Activated B cell treated with CpG ODN at 0.5 μM for 24 hours (primary cell): ENCODE data around the gene RANBP10. TPM values are rescaled to one million over a fixed set of nuclear protein-coding genes. Genes with fewer than 3 reads are reported as not detected.

Experiments
- ATAC-seq: fragments of 200-7000 bp; cut with Tn5 transposase; one replicate; pipeline ENCODE4 v1.10.0; 2021; ENCODE audit warnings: low read depth, mild to moderate bottlenecking, moderate library complexity
- CTCF ChIA-PET: fragments of 350-600 bp; sonication (Branson Sonifier 250); formaldehyde crosslinking; loops from one replicate; lab custom pipeline; 2021; ENCODE audit warnings: antibody characterized with exemption; lab: Charles Lee
- POLR2A ChIA-PET: fragments of 350-600 bp; sonication (Branson Sonifier 250); formaldehyde crosslinking; loops from one replicate; lab custom pipeline; 2021; ENCODE audit warnings: antibody characterized with exemption; lab: Charles Lee
- DNase-seq: peaks from one replicate; pipeline ENCODE4 v3.0.0; 2022
- H3K27ac Mint-ChIP-seq: one replicate; pipeline ENCODE4 v1.8.0; 2020; ENCODE audit warnings: mixed read lengths
- H3K27me3 Mint-ChIP-seq: one replicate; pipeline ENCODE4 v1.8.0; 2021; ENCODE audit warnings: mixed read lengths
- H3K36me3 Mint-ChIP-seq: one replicate; pipeline ENCODE4 v1.8.0; 2021; ENCODE audit warnings: low read depth, mixed read lengths
- H3K4me1 Mint-ChIP-seq: one replicate; pipeline ENCODE4 v1.8.0; 2021; ENCODE audit warnings: mixed read lengths
- H3K4me3 Mint-ChIP-seq: one replicate; pipeline ENCODE4 v1.8.0; 2020; ENCODE audit warnings: mild to moderate bottlenecking, mixed read lengths
- H3K9me3 Mint-ChIP-seq: one replicate; pipeline ENCODE4 v1.8.0; 2020; ENCODE audit warnings: mixed read lengths
- intact Hi-C: fragments of 100-400 bp; cut with micrococcal nuclease; formaldehyde crosslinking; loops from one replicate; pipeline ENCODE4 v1.15.1; 2024
- total RNA-seq: library from RNA; stranded (reverse); gene quantifications from 2 replicates; pipeline ENCODE4 v1.2.3, GENCODE V29; 2022
- TF ChIP-seq, protein P1 (sequence below): fragments of 200-600 bp; IDR thresholded peaks from one replicate; pipeline ENCODE4 v1.8.0; 2022; ENCODE audit warnings: antibody characterized with exemption, mild to moderate bottlenecking

Gene RANBP10
- total RNA-seq, 1 donor from 2014 or later: 30.6 TPM

DNA sequence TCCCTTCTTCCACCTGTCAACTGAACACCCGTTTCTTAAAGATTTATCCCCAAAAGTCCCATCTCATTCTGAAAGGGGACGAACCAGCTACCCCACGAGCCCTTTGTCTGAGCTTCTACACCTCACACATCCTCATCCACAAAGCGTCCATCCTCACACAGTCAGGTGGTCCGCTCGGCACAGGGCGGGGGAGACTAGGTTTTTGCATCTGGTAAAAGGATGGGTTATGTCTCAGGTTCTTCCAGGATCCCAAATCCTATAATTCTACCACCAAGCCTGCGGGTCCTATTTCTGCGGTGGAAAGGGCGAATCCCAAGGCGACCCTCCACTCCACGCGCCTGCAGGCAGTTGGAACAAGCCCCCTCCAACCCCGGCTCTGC lies 87.7 kb downstream of the RANBP10 start:
- POLR2A ChIA-PET: interaction anchor here (0.5 to 2.7 kb wide), 20 partner anchors 7 to 1413 kb away, joined by 3 to 20 read pairs (median 4); partner anchors contain the start of genes ACD, C16orf86, EDC4 and ENKD1
- Mint-ChIP-seq H3K4me3 (peak overlapping the region; percentile 97), H3K27ac (peak overlapping the region; percentile 98), H3K36me3 (peaks cover 17% of the 10 kb centered on the region), H3K27me3 (no peaks in the 10 kb centered on the region), H3K9me3 (no peaks in the 10 kb centered on the region), H3K4me1 (peaks cover 39% of the 10 kb centered on the region)
- ATAC-seq (no peak), DNase-seq (no peak)
- TF ChIP-seq, protein P1, sequence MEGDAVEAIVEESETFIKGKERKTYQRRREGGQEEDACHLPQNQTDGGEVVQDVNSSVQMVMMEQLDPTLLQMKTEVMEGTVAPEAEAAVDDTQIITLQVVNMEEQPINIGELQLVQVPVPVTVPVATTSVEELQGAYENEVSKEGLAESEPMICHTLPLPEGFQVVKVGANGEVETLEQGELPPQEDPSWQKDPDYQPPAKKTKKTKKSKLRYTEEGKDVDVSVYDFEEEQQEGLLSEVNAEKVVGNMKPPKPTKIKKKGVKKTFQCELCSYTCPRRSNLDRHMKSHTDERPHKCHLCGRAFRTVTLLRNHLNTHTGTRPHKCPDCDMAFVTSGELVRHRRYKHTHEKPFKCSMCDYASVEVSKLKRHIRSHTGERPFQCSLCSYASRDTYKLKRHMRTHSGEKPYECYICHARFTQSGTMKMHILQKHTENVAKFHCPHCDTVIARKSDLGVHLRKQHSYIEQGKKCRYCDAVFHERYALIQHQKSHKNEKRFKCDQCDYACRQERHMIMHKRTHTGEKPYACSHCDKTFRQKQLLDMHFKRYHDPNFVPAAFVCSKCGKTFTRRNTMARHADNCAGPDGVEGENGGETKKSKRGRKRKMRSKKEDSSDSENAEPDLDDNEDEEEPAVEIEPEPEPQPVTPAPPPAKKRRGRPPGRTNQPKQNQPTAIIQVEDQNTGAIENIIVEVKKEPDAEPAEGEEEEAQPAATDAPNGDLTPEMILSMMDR: no peak
- intact Hi-C loops: loop anchor here (1.0 to 5.0 kb wide), 5 partner anchors 46 to 236 kb away; partner anchors contain the start of genes AGRP, ATP6V0D1, CTCF and RANBP10
- CTCF ChIA-PET: interaction anchor here (1.1 to 1.6 kb wide), 3 partner anchors 46 to 98 kb away, joined by 3 to 4 read pairs (median 4); no protein-coding TSS in a partner anchor

- CTCF ChIA-PET: no interaction called here
- intact Hi-C loops: loop anchor here (5.0 kb wide), 1 partner anchor 234 kb away; the partner anchor contains the start of genes AGRP and ATP6V0D1
- TF ChIP-seq, protein P1: no peak
- peaks cover 17% of the 10 kb centered on the region for H3K36me3 Mint-ChIP-seq
- H3K27ac Mint-ChIP-seq: no peak overlapping the region
- ATAC-seq (no peak), DNase-seq (no peak)
- no peaks in the 10 kb centered on the region for H3K27me3 Mint-ChIP-seq
- H3K9me3 Mint-ChIP-seq: no peaks in the 10 kb centered on the region
- no peak overlapping the region for H3K4me3 Mint-ChIP-seq
- POLR2A ChIA-PET: no interaction called here
- peaks cover 35% of the 10 kb centered on the region for H3K4me1 Mint-ChIP-seq
These were observed 90.3 kb downstream of the RANBP10 start for GRCh38 chr16:67716097-67716496.

DNA sequence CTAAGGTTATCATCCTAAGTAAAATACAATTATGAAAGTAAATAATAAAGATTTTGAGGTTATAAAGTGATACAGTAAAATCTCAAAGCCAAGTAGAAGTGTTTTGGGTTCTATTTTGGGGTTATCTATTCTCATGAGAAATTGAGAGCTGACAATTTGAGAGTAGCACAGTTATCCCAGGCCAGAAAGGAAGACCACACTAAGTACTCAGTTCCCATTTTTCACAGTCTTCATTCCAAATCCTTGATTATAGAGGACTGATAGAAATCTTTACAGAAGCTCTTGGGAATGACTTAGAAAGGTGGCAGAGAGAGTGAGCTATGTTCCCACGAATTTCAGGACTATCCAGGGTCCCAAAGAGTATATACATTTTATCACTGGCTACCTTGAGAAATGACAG lies 91.8 kb downstream of the RANBP10 start:
- TF ChIP-seq, protein P1: no peak
- Mint-ChIP-seq H3K36me3 (peaks cover 17% of the 10 kb centered on the region), H3K27ac (no peak overlapping the region), H3K27me3 (no peaks in the 10 kb centered on the region), H3K4me1 (peaks cover 26% of the 10 kb centered on the region), H3K4me3 (no peak overlapping the region), H3K9me3 (no peaks in the 10 kb centered on the region)
- ChIA-PET POLR2A (no interaction called here), CTCF (interaction anchor here (0.9 kb wide), 1 partner anchor 194 kb away, joined by 3 read pairs; no protein-coding TSS in a partner anchor)
- intact Hi-C loops: no loop called here
- DNase-seq: no peak
- ATAC-seq: no peak

GRCh38 chr16:67713647-67714273 lies 92.6 kb downstream of the RANBP10 start:
- intact Hi-C loops: no loop called here
- peaks cover 23% of the 10 kb centered on the region for H3K4me1 Mint-ChIP-seq
- POLR2A ChIA-PET: no interaction called here
- no peaks in the 10 kb centered on the region for H3K27me3 Mint-ChIP-seq
- no peaks in the 10 kb centered on the region for H3K9me3 Mint-ChIP-seq
- CTCF ChIA-PET: interaction anchor here (0.9 kb wide), 1 partner anchor 193 kb away, joined by 3 read pairs; no protein-coding TSS in a partner anchor
- H3K36me3 Mint-ChIP-seq: peaks cover 12% of the 10 kb centered on the region
- DNase-seq (no peak), ATAC-seq (no peak)
- H3K27ac Mint-ChIP-seq: no peak overlapping the region
- no peak overlapping the region for H3K4me3 Mint-ChIP-seq
- TF ChIP-seq, protein P1: no peak

- TF ChIP-seq, protein P1: no peak
- no peak for DNase-seq
- peaks cover 5% of the 10 kb centered on the region for H3K36me3 Mint-ChIP-seq
- no peaks in the 10 kb centered on the region for H3K9me3 Mint-ChIP-seq
- intact Hi-C loops: no loop called here
- H3K4me1 Mint-ChIP-seq: peaks cover 3% of the 10 kb centered on the region
- no peak for ATAC-seq
- ChIA-PET POLR2A (interaction anchor here (1.4 kb wide), 1 partner anchor 9 kb away, joined by 4 read pairs; the partner anchor contains the start of gene GFOD2), CTCF (no interaction called here)
- no peak overlapping the region for H3K4me3 Mint-ChIP-seq
- H3K27ac Mint-ChIP-seq: no peak overlapping the region
- H3K27me3 Mint-ChIP-seq: no peaks in the 10 kb centered on the region
These were observed 95.8 kb downstream of the RANBP10 start for GRCh38 chr16:67710607-67711006.
